GM18867 (cell line): Measurements from ENCODE around the gene UCP2.

ENCODE experiments used
- ATAC-seq: cut with Tn5 transposase; IDR thresholded peaks from one replicate; pipeline ENCODE4 v1.9.1; 2021; ENCODE audit warnings: mild to moderate bottlenecking, moderate library complexity; ENCODE audit not compliant: unreplicated experiment

UCP2 gene, protein sequence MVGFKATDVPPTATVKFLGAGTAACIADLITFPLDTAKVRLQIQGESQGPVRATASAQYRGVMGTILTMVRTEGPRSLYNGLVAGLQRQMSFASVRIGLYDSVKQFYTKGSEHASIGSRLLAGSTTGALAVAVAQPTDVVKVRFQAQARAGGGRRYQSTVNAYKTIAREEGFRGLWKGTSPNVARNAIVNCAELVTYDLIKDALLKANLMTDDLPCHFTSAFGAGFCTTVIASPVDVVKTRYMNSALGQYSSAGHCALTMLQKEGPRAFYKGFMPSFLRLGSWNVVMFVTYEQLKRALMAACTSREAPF

DNA sequence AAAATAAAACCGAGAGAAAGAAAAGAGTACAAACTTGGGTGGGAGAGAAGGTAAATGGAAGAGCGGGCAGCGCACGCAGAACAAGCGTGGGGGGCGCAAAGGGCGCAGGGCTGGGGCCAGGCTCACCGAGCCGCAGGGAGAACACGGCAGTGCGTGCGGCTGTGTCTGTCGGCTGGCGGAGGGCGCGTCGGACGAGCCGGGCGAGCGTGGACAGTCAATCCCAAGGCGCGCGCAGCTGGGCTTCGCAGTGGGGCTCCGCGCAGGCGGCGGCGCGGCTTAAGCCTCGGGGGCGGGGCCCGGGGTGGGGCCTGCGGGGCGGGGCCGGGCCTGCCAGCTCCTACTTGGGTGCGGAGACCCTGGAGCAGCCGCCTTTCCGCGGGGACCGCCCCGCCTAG is at the start of gene UCP2:
UCP2 (minus strand) TSS at position 249 of the 395 bp plus-strand sequence. CDS start 4,465 bp downstream, outside the sequence.
- peak; percentile 50 for ATAC-seq

DNA sequence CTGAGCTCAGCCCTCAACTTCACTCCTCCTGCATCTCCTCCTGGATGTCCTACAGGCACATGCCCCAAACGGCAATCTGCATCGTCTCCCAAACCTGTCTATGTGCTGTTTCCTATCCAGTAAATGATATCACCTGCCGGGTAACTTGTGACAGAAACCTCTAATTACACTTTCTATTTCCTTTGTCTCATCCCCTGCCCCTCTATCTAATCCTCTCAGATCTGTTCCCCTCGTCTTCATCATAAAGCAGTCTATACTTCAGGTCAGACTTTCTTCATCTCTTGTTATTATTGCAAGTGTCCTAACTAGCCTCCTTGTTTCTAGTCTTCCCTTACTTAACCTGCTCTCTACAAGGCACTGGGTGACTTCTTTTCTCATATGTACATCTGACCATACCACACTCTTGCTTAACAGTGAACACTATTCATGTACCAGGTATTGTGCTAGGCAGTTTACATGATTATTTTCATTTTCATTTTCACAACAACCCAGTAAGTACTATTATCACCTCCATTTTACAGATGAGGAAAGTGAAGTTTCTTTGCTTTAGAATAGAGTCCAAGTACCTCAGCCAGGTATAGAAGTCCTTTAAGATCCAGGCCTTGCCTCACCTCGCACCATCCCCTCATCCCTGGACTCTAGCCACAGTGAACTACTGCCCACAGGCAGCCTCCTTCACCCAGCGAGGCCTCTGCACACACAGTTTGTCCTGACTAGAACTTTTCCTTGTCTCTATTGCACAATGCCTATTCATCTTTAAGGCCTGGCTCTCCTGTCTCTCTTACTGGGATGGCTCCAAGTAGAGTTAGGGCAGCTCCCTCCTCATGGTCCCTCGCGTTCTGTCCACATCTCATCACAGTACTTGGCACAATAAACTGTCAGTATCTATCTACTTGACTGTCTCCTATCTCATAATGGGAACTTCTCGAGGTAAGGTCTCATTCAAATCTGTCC is 48.4 kb upstream of the UCP2 start:
- no peak for ATAC-seq

DNA sequence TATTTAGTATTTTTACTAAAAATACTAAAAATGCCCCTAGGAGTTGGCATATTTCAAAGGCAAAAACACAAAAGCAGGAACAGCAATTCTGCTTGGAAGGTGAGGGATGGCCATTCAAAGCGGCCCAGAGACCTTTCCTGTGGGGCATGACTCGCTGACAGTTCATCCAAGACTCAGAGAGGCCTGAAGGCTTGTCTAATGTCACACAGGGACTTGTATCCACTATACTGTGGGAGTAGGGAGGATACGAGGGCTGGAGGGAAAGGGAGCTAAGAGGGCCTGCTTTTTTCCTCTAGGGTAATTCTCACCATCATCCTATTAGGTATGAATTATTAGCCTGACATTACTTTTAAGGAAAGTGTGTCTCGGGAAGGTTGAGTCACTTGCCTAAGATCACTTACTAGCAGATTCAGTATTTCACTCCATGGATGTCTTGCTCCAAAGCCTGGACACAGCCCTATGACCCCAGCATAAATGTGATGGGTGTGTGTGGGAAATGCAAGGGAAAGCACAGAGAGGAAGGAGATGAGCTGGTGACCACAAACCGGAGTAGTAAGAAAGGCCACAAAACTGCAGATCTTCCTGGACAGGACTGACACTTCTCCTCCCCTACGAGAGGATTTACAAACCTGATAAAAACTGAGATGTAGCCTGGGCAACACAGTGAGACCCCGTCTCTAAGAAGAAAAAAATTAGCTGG is 43.0 kb upstream of the UCP2 start:
- ATAC-seq, result no peak

DNA sequence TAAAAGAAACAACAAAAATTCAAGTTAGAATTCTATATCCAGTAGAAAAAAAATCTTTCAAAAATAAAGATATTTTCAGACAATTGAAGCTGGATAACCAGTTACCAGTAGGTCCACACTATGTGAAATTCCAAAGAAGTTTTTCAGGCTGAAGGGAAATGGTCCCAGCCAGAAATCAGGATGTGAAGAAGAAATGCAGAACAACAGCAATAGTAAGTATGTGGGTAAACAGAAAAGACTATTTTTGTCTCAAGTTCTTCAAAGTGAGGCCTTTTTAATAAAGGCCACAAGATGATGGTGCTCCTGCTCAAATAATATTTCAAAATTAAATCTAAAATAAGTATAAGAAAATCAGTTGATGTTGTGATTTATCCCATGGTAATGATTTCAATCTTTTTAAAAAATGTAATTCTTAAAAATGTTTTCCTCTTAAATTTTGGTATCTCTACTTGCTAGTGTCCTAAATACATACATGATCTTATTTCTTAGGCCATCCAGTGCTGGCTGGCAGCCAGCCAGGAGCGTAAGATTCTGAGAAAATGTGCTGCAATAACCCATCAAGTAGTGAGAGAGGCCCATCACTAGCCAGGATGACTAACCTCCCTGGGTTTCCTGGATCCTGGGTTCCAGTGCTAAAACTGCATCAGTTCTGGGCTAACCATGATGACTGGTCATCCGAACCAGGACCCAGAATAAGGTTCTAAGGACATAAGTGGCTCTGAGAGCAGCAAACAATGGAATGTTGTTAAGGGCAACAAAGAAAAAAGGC is 41.8 kb upstream of the UCP2 start:
- ATAC-seq, result no peak

DNA sequence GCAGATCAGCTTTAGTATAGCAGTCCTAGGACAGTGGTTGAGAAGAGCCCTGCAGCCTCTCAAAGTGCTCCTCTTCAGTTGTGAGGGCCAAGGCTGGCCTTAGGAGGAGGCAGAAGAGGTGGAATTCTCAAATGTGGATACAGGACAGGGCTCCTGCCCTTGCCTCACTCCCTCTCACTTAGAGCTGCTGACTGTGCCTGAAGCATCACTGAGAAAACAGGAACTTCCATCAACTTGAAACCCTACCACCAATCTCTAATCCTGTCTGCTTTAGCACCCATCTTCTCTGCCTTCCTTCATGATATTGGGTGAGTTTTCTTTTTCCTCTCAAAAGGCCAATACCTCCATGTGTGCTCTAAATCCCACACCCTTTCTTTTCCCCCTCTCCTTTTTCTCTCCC is 40.6 kb upstream of the UCP2 start:
- ATAC-seq, result no peak

DNA sequence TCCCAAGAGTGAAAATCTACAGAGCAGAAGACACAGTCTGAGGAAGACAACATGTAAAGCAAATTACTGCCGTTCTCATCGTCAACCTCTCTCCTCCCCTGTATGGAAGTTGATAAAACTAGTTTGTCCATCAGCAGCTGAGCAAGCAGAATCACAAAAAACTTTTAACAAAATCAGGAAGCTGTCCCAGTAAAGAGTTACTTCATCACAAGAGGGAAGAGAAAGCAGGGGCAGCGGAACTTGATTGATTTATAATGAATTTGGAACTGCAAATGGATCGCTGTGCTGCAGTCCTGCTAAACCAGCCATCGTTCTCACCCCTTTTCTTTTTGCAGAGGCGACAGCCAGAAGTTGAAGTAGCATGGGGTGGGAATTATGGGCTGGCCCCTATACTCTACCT is 39.9 kb upstream of the UCP2 start:
- no peak for ATAC-seq

DNA sequence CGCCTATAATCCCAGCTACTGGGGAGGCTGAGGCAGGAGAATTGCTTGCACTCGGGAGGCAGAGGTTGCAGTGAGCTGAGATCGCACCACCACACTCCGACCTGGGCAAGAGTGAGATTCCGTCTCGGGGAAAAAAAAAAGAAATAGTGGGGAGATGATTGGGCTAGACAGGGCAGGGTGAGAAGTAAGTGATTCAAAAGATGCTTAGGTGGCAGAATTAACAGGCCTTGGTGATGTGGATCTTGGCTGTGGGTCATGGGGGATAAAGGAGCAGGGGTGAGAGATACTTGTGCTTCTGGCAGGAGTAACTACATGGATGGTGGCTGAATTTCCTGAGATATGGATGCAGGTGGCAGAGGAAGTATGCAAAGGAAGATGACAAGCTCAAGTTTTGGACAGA is 39.4 kb upstream of the UCP2 start:
- ATAC-seq, result no peak

DNA sequence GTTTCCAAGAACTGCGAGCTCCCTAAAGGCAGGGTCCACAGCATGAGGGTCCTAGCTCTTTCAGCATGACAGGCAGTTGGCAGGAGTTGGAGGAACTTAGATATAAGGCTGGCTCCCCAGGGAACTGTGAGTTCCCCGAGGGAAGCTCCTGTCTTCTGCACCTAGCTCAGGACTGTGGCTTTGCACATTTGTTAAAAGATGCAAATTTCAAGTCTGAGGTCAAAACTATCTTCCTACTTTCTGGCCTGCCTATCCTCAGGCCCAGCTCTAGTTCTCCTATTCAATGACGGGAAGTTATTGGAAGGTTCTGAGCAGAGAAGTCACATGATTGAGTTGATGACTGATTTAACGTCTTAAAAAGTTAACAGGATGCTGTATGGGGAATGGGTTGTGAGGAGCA is 37.9 kb upstream of the UCP2 start:
- ATAC-seq, result peak; percentile 59

DNA sequence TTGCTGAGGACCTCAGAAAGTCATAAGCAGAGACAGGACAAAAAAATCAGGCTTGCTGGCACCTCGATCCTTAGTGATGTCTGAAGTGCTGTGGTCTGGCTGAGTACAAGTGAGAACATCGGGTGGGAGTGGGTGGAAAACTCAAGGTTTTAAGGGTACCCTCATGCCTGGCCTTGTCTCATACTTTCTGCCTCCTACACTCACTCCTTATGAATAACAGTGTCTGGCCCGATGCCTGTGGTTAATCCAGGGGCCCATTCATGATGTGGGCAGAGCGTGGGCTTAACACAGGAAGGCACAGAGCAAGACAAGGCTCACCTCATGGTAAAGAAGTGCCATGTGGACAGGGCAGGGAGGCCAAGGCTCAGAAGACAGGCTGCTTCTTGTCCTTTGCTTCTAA is 37.2 kb upstream of the UCP2 start:
- no peak for ATAC-seq

DNA sequence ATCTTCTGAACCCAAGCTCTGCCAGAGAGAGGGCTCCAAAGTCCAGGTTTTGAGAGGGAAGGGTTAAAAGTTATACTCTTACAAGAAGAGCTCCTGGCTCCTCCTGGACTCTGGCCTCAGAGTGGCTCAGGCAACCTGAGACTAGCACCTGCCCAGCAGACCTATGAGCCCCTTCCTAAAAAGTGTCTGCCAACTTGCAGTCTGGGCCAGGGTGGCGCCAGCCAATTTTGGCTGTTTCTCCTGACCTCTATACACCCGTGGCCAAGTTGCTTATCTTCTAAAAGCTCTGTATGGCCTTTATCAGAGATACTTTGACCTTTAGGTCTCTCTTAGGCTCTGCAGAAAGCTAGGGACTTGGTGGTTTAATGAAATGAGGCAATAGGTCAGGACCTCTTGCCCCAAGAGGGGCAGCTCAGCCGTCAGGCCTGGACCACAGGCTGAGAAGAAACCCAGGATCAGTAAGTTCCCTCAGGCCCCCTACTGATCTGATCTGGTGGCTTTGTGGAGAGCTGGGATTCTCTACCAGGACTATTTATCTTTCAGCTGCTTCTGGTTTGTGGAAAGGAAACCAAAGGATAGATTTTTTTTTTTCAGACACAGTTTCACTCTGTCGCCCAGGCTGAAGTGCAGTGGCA is 36.6 kb upstream of the UCP2 start:
- no peak for ATAC-seq

DNA sequence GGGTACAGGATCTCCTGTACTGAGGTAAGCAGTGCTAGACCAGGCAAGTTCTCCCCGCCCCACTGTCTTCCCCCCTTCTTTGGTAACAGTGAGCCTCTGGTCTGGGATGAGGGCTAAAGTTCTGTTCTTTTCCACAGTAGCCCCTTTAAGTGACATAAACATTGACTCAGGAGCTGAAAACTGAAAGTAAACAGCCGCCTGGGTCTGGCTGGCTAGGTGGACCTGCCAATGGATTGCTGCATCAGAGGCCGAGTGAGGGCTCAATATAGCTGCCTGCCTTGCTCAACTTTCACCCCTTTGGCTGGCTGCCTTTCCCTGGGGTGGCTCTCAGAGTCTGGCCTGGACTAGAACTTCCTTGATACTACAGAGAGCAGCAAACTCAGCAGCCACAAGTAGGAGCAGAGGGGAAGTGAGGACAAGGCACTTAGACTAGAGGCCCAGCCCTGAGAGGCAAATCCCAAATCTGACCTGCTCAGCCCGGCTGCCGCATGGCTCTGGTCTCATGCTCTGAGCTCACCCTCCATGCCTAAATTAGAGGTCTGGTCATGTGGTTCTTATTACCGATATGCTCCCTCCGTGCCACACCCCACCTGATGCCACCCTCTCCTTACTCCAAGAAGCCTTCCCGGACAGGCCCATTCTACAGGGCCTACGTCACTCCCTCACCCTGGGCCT is 35.8 kb upstream of the UCP2 start:
- ATAC-seq, result no peak

DNA sequence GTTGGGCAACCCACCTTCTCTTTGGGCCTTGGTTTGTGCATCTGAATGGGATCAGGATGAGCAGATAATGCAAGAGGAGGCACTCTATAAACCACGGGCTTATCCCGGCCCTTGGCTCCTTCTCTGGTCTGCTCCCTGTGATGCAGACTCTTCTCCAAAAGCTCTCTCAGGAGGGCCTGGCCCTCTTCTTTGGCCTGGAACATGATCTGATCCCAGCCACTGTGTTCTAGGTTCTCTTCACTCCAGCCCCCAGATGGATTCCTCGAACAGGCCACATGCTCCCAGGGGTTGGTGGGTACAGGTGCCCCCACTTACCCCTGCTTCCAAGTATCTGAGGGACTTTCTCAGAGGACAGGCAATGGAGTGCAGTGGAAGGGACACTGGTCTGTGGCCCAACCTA is 35.0 kb upstream of the UCP2 start:
- ATAC-seq, result no peak

DNA sequence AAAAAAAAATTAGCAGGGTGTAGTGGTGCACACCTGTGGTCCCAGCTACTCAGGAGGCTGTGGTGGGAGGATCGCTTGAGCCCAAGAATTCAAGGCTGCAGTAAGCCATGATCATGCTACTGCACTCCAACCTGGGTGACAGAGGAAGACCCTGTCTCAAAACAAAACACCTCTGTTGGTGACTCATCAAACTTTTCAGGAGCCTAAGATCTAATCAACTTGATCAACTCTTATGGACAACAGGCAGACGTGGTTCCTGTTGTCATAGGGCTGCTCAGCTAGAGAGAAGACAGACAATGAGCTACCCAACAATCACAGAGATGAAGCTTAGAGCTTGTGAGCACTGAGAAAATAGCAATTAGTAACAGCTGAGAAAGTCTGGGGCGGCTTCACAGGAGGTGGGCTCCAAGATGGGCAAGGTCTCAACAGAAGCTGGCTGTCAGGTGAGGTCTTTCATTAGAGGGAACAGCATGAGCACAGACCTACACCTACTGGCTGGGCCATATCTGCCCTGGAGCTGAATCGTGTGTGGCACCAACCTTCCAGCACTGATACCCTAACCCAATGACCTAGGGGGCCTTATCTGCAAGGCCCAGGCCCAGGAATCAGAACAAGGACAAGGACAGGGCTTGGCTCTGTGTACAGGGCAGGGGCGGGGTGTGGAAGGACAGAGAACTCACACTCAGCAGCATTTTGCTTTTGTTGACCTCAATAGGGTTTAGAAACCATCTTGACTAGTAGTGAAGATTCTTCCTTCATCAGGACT is 33.5 kb upstream of the UCP2 start:
- ATAC-seq, result no peak

DNA sequence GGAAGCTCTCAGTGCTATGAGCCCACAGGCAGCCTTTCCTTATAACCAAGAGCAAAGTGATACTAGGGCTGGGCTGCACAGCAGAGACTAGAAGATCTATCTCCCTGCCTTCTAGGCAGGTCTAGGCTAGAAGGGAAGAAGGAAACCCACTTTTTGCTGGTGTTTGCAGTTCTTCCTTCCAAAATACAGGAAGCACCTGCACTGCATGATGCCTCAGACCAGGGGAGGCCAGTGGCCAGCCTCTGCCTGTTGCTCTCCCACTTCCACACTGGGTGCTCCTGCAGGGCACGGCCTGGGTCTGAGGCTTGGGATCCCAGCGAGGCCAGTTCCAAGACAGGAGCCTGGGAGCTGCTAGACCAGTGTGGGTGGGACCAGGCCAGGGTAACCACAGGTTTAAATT is 32.2 kb upstream of the UCP2 start:
- no peak for ATAC-seq

DNA sequence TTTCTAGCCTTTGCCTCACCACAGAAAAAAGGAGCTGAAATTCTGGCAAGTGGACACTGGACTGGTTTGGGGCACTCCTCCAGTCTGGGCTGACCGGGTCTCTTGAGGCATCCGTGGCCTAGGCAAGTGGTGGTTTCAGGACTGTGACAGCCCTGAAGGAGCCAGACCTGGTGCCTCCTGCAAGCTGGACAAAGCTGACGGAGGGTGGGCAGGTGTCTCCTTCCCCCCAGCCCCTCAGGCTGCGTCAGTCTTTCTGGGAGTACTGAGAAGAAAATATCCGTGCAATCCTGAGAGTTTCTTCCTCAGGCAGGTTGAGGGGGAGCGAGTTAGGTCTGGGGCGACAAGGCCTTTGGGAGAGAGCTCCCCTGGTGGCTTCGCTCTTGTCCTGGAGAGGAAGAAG is 30.5 kb upstream of the UCP2 start:
- ATAC-seq, result no peak

DNA sequence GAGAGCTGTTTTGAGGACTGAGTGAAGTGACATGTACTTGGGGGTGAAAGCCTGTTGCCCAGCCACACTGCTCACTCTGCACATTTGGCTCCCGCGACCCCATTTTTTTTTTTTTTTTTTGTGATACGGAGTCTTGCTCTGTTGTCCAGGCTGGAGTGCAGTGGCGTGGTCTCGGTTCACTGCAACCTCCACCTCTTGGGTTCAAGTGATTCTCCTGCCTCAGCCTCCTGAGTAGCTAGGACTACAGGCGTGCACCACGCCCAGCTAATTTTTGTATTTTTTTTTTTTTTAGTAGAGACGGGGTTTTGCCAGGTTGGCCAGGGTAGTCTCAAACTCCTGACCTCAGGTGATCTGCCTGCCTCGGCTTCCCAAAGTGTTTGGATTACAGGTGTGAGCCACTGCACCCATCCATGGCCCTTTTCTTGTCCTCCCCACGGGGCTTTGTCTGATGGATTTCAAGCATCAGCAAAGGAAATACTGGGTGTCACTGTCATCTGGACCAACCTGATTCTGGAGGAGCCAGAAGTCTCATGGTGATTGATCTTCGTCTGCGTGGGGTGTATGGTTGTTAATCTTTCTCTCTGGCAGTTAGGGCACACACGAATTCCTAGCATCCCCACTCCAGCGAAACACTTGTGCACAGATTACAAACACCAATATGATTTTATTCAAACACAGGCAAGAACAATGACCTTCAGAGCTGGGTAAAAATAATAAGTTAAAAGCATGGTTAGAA is 29.6 kb upstream of the UCP2 start:
- no peak for ATAC-seq

DNA sequence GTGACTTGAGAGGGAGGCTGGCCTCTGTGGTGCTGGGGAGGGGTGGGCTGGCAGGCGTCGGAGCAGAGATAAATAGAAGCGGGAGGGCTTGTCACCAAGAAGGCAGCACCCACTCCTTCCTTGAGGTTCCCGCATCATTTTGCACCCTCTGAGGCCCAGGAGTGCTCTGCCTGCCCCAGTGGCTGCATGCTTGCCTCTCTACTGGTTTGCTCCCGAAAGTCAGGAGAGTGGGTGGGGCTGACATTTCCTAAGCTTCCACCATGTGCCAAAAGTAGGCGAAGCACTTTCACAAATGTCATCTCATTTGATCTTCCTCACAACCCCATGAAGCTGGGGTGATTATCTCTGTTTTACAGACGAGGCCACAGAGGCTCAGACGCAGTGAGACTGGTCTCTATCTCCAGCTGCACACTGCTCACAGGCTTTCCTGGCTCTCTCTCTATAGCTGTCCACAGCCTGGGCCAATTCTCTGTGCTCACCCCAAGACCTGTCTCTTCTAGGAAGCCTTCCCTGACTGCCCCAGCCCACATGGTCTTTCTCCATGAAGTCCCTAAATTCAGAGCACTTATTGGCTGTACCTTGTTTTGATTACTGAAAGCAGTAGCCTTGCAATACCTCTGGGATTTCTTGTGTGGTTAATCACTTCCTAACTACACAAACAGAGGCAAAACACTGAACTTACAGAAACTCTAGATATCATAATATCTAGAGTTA is 28.9 kb upstream of the UCP2 start:
- ATAC-seq, result peak; percentile 79
